ENCODE data around the gene TPSG1.

DNA sequence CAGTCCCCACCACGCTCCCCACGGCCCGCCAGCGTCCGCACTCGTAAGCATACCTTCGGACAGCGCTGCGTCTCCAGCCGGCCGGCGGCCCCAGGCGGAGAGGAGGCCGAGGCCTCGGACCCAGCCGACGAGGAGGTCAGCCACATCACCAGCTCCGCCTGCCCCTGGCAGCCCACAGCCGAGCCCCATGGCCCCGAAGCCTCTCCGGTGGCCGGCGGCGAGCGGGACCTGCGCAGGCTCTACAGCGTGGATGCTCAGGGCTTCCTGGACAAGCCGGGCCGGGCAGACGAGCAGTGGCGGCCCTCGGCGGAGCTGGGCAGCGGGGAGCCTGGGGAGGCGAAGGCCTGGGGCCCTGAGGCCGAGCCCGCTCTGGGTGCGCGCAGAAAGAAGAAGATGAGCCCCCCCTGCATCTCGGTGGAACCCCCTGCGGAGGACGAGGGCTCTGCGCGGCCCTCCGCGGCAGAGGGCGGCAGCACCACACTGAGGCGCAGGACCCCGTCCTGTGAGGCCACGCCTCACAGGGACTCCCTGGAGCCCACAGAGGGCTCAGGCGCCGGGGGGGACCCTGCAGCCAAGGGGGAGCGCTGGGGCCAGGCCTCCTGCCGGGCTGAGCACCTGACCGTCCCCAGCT is 4.9 kb downstream of the TPSG1 start:
- TF ChIP-seq, protein P1, sequence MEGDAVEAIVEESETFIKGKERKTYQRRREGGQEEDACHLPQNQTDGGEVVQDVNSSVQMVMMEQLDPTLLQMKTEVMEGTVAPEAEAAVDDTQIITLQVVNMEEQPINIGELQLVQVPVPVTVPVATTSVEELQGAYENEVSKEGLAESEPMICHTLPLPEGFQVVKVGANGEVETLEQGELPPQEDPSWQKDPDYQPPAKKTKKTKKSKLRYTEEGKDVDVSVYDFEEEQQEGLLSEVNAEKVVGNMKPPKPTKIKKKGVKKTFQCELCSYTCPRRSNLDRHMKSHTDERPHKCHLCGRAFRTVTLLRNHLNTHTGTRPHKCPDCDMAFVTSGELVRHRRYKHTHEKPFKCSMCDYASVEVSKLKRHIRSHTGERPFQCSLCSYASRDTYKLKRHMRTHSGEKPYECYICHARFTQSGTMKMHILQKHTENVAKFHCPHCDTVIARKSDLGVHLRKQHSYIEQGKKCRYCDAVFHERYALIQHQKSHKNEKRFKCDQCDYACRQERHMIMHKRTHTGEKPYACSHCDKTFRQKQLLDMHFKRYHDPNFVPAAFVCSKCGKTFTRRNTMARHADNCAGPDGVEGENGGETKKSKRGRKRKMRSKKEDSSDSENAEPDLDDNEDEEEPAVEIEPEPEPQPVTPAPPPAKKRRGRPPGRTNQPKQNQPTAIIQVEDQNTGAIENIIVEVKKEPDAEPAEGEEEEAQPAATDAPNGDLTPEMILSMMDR (IDR thresholded peaks at IDR 0.05; ENCODE audit: low read length) = no peak
- no peak for TF ChIP-seq EZH2 (optimal IDR thresholded peaks at IDR 0.05; ENCODE audit: low read depth, low read length)
